GM10847 (cell line): ENCODE results near the gene PHETA2.

ENCODE experiments used
- POLR2A ChIP-seq: IDR thresholded peaks from 2 replicates; pipeline ENCODE4 v1.6.1; 2011; ENCODE audit not compliant: insufficient read length; ENCODE audit errors: extremely low read depth

The PHETA2 gene, protein sequence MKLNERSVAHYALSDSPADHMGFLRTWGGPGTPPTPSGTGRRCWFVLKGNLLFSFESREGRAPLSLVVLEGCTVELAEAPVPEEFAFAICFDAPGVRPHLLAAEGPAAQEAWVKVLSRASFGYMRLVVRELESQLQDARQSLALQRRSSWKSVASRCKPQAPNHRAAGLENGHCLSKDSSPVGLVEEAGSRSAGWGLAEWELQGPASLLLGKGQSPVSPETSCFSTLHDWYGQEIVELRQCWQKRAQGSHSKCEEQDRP

GRCh38 chr22:42074132-42074811 lies at the start of gene PHETA2:
TSS of gene PHETA2 (plus strand) at chr22:42074248. CDS start at chr22:42077294, 3,046 bp downstream.
- no peak for TF ChIP-seq POLR2A

- no peak for TF ChIP-seq POLR2A
Measured at GRCh38 chr22:42025421-42025820, 48.6 kb upstream of the PHETA2 start.

- no peak for TF ChIP-seq POLR2A
Measured at GRCh38 chr22:42026705-42027104, 47.3 kb upstream of the PHETA2 start.

GRCh38 chr22:42033263-42034181 lies 40.5 kb upstream of the PHETA2 start:
- TF ChIP-seq POLR2A, result no peak

DNA sequence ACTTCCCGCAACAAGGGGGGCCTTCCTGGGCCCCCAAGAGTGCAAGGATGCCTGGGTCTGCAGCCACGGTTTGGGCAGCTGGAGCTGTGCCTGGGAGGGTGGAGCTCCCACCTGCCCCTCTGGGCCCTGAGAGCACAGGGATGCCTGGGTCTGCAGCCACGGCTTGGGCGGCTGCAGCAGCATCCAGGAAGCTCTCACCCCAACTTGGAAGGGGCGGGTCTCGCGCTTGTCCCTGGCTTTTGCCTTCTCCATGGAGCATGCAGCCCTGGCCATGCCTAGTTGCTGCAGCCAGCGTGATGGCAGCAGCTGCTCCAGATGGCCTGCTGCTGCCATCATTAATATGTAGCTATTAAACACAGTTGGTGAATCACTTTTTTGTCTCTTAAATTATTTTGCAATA lies 38.8 kb upstream of the PHETA2 start:
- TF ChIP-seq POLR2A, result no peak

DNA sequence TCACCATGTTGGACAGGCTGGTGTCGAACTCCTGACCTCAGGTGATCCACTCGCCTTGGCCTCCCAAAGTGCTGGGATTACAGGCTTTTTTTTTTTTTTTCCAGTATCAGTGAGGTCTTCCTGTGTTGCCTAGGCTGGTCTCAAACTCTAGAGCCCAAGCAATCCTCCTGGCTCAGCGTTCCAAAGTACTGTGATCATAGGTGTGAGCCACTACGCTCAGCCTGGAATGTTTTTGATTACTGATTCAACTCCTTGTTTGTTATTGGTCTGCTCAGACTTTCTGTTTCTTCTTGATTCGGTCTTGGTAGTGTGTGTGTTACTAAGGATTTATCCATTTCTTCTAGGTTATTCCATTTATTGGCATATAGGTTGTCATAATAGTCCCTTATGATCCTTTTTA lies 34.8 kb upstream of the PHETA2 start:
- TF ChIP-seq POLR2A, result no peak

DNA sequence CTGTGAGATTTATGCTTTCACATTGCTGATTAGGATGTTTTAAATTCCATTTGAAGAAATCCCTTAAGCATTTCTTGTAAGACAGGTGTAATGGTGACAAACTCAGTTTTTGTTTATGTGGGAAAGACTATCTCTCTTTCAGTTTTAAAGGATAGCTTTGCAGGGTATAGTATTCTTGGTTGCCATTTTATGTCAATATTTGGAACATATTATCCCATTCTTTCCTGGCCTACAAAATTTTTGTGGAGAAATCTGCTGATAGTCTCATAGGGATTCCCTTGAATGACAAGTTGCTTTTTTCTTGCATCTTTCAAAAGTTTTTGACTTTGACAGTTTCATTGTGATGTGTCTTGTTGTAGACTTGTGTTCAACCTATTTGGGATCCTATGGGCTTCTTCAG lies 32.3 kb upstream of the PHETA2 start:
- no peak for TF ChIP-seq POLR2A

- TF ChIP-seq POLR2A, result no peak
Measured at GRCh38 chr22:42050641-42051180, 23.3 kb upstream of the PHETA2 start.

DNA sequence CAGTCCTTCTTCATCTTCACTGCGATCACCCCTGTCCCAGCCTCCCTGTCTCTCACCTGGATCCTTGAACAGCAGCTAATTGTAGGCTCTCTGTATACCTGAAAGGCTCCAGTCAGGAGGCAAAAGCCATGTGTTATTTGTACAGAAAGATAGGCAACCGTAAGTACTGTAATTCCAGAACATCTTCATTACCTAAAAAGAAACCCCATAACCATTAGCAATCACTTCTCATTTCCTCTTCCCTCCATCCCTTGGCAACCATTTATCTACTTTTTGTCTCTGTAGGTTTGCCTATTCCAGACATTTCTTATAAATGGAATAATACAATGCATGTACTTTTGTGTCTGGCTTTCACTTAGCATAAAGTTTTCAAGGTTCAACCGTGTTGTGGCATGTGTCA lies 21.3 kb upstream of the PHETA2 start:
- TF ChIP-seq POLR2A, result no peak

DNA sequence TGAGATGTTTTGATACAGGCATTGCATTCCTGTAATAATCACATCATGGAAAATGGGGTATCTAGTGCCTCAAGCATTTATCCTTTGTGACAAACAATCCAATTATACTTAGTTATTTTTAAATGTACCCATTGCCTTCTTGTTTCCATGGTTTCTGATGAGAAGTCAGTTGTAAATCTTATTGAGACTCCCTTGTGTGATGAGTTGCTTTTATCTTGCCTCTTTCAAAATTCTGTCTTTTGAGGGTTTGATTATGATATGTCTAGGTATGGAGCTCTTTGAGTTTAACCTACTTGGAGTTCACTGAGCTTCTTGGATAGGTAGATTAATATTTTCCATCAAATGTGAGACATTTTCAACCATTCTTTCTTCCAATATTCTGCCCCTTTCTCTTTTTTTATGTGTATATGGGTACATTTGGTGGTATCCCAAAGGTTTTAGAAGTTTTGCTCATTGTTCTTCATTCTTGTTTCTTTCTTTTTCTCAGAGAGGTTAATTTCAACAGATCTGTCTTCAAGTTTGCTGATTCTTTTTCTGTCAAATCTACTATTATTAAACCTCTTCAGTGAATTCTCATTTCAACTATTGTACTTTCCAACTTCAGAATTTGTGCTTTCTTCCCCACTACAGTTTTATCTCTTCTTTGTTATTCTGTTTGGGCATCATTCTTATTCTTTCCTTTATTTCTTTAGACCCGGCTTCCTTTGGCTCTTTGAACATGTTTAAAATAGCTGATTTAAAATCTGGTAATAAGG lies 17.1 kb upstream of the PHETA2 start:
- TF ChIP-seq POLR2A, result no peak

- TF ChIP-seq POLR2A, result no peak
Measured at GRCh38 chr22:42060489-42060888, 13.6 kb upstream of the PHETA2 start.

GRCh38 chr22:42061041-42061440 lies 13.0 kb upstream of the PHETA2 start:
- no peak for TF ChIP-seq POLR2A

- TF ChIP-seq POLR2A, result no peak
Measured at GRCh38 chr22:42062506-42063170, 11.4 kb upstream of the PHETA2 start.

GRCh38 chr22:42064629-42065028 lies 9.4 kb upstream of the PHETA2 start:
- TF ChIP-seq POLR2A, result no peak
